GM12801 (cell line): ENCODE results near the gene GPNMB.

Experiments
- TF ChIP-seq, protein P1 (sequence below): IDR thresholded peaks from one replicate; pipeline ENCODE4 v1.5.1; 2011; ENCODE audit warnings: control low read depth; ENCODE audit not compliant: insufficient read length; ENCODE audit errors: extremely low read depth

The GPNMB gene

DNA sequence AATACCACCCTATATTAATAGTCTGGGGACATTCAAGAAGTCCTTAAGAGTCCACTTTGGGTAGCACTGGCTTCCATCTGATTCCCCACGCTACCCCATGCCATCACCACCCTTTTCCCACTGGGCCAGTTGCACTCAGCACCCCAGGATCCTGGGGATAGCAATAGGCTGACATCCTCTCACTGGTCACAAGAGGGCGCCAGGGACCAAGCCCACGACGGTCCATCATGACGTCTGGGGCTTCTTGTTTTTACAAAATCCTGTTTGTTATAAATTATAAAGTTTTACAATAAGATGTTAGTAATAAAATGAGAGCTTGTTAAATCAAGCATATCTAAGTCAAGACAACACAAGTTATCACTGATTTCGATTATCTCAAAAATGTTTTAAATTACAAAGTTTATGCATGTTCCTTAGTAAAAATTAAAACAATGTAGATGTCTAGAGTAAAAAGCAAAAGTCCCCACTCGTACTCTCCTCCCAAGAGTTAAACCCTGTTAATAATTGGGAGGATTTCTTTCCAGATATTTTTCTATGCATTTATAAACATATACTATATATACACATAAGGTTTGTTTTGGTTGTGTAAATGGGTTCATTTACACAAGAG, 15.4 kb downstream of the GPNMB start:
- TF ChIP-seq, protein P1, sequence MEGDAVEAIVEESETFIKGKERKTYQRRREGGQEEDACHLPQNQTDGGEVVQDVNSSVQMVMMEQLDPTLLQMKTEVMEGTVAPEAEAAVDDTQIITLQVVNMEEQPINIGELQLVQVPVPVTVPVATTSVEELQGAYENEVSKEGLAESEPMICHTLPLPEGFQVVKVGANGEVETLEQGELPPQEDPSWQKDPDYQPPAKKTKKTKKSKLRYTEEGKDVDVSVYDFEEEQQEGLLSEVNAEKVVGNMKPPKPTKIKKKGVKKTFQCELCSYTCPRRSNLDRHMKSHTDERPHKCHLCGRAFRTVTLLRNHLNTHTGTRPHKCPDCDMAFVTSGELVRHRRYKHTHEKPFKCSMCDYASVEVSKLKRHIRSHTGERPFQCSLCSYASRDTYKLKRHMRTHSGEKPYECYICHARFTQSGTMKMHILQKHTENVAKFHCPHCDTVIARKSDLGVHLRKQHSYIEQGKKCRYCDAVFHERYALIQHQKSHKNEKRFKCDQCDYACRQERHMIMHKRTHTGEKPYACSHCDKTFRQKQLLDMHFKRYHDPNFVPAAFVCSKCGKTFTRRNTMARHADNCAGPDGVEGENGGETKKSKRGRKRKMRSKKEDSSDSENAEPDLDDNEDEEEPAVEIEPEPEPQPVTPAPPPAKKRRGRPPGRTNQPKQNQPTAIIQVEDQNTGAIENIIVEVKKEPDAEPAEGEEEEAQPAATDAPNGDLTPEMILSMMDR = no peak

DNA sequence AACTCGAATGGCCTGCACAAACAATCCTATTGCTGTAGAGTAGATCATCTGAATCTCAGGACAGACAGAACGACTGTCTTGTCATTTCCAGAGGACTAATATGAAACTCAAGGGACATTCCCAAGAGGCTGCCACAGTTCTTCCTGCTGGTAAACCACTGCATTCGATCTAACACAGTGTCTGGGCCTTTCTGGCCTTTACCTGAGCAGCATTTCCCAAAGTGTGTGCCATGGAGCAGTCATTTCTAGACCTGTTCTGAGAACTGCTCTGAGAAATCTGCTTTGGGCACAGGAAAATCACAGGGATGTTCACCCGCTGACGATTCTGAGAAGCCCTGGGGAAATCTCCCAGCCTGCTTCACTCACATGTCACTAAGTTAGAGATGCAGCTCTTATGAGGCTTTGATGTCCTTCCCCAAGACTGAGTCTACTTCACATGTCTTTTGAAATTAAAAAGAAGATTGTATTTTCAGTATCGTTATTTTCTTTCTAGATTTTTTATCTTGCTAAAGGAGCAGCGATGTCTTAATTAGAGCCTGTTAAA, 18.4 kb downstream of the GPNMB start:
- TF ChIP-seq, protein P1 = no peak

DNA sequence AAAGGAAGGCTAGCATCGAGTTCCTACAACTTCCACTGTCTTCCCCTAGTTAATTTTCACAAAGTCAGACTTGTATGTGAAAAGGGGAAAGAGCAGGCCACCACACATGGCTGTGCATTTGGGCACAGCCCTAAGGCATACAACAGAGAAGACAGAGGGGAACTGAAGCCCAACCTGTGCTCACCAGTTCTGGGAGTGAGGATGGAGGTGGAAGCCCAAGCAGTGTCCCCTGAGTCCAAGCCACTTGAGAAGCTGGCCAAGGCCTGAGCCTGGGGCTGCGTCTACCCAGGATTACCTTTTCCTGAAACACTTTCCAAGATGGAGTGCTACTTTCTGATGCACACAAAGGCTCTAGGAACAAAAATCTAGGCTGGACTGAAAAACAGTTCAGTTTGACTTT, 20.3 kb downstream of the GPNMB start:
- TF ChIP-seq, protein P1 = no peak

DNA sequence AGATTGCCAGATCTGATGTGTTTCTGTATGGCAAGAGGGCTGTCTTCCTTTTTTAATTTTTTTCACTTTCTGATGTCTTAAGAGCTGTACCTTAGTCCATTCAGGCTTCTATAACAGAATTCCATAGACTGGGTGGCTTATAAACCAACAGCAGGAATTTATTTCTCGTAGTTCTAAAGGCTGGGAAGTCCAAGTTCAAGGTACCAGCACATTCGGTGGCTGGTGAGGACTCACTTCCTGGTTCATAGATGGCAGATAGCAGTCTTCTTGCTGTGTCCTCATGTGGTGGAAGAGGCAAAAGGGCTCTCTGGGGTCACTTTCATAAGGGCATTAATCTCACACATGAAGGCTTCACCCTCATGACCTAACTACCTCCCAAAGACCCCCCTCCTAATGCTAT, 20.8 kb downstream of the GPNMB start:
- TF ChIP-seq, protein P1 = no peak

DNA sequence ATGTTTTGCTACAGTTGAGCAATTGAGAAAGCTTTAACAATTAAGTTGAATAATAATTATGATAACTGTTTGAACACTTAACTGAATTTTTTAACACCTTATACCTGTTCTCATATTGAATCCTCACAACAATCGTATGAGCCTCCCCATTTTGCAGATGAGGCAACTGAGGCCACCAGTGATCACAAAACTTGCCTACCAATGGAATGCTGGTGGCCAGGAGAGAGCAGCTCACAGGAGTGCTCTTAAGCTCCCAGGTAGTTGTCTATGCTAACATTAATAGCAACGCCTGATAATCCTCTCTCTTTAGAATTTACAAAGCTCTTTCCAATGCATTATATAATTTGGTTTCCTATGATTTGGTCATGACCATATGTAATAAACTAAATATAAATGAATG, 21.6 kb downstream of the GPNMB start:
- TF ChIP-seq, protein P1 = no peak

DNA sequence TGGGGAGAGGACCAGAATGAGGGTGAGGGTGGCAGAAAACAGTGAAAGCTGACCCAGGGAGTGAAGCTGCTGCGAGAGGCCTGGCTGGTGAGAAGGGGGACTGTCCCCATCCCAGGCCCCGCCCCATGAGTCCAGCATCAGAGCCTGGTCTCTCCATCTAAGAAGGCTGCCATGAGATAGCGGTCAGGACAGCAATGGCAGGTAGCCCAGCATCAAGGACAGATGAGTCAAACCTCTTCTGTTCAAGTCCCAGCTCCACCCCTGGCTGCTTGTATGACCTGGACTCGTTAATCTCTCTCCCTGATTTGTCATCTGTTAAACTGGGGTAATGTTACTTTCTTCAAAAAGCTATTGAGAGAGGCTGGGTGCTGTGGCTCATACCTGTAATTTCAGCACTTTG, 22.2 kb downstream of the GPNMB start:
- TF ChIP-seq, protein P1 = no peak

DNA sequence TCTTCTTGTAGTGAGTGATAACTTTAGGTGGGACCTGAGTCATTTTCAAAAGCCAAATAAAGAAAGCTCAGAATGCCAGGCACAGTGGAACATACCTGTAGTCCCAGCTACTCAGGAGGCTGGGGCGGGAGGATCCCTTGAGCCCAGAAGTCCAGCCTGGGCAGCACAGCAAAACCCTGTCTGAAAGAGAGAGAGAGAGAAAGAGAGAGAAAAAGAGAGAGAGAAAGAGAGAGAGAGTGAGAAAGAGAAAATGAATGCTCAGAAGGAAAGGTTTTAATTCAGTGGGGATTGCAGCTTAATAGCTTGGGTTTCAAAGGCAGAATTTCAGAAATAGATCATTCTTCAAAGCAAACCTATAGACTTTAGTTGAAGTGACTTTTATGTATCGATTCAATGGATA, 25.7 kb downstream of the GPNMB start:
- TF ChIP-seq, protein P1 = no peak
